Pancreas (tissue), 10 donors: ENCODE results near the gene BRI3. TPM values are rescaled to one million over a fixed set of nuclear protein-coding genes. Genes with fewer than 3 reads are reported as not detected.

ENCODE experiments used
- ATAC-seq, 4 donors: fragments of 200-7000 bp; cut with Tn5 transposase; one replicate each; pipeline versions ENCODE4 v1.8.0 to v1.9.1; 2020; ENCODE audit warnings: mild to moderate bottlenecking in 4 of 4, moderate library complexity in 4 of 4
- DNase-seq, 6 donors: peaks; one replicate each; pipeline ENCODE4 v3.0.0-alpha.2; 2020
- FAIRE-seq: peaks from 2 replicates; lab custom pipeline; 2012; peaks lifted over from hg19 to GRCh38; lab: Jason Lieb, UNC
- H3K27ac ChIP-seq, 4 donors: fragments of 200-600 bp; sonication (generic); 1 replicate in 3 of 4; 2 replicates in 1 of 4; pipeline versions ENCODE4 v1.5.0 to v1.8.0; 2020
- H3K27me3 ChIP-seq, 4 donors: fragments of 200-600 bp; one replicate each; pipeline ENCODE4 v1.8.0; 2021
- H3K36me3 ChIP-seq, 3 donors: fragments of 200-600 bp; sonication (generic) in 1 of 3; one replicate each; pipeline versions ENCODE4 v1.5.0 to v1.8.0; 2020 to 2021
- H3K4me1 ChIP-seq, 3 donors: fragments of 200-600 bp; one replicate each; pipeline ENCODE4 v1.8.0; 2021
- H3K4me3 ChIP-seq, 4 donors: fragments of 200-600 bp; sonication (generic) in 2 of 4; one replicate each; pipeline versions ENCODE4 v1.5.0 to v1.8.0; 2020 to 2021
- H3K9me3 ChIP-seq, 4 donors: fragments of 200-600 bp; one replicate each; pipeline ENCODE4 v1.8.0; 2021
- CTCF ChIP-seq, 4 donors: fragments of 200-600 bp; sonication (generic) in 3 of 4; IDR thresholded peaks; one replicate each; pipeline versions ENCODE4 v1.5.0 to v1.8.0; 2021; ENCODE audit warnings: antibody characterized with exemption in 4 of 4
- WGBS, 2 donors: extraction: QIAGEN DNeasy Blood & Tissue Kit; methylation state at CpG; one replicate each; pipeline ENCODE4 v1.1.7; 2013; 5-methylcytosine and 5-hydroxymethylcytosine counted together
- intact Hi-C, 3 donors: fragments of 100-400 bp; cut with DNase I; formaldehyde crosslinking; loops; one replicate each; pipeline versions ENCODE4 v1.11.1 to v1.14.2; 2022
- polyA plus RNA-seq, 2 donors: library from polyadenylated mRNA; stranded (reverse); fragments of 200-250 nt; gene quantifications; one replicate each; pipeline ENCODE4 v1.2.3, GENCODE V29; 2013
- total RNA-seq, 6 donors: library from RNA; stranded (reverse); fragmentation: NEBNext Ultra II Directional in 4 of 6; extraction: Animal tissue kit (Norgen Biotek cat#: 25700) in 4 of 6; gene quantifications; one replicate each; pipeline versions ENCODE4 v1.2.1 to v1.2.4, GENCODE V29; 2021 to 2023
- donor health status: healthy with polysubstance abuse.
- donor health status: DM: no; HTN: no; CAD: no; lungs with moderate emphysema.
- donor health status: DM: no; HTN: no; CAD: no.
- donor health status: control.
- donor health status: control.
- donor health status: Bipolar disorder and iron deficiency.
- donor health status: DM: yes; HTN: yes; CAD: no.
- donor health status: DM: no; HTN: no; CAD: no.
- donor health status: DM: no; HTN: no; CAD: no.
- donor health status: DM: yes; HTN: yes; CAD: no.

Gene BRI3
- total and polyA plus RNA-seq, 8 donors, result 88.0 to 122 (median 113) TPM

- DNase-seq, result peak; percentile 65 to 84 (median 76)
- peak; percentile 25 to 59 (median 38) for ATAC-seq
- Histone ChIP-seq H3K9me3 (no peaks in the 10 kb centered on the region), H3K36me3 (peaks cover 0 to 12% (median 0%) of the 10 kb centered on the region in 3 donors), H3K27me3 (no peaks in the 10 kb centered on the region), H3K4me1 (peaks cover 35 to 55% (median 41%) of the 10 kb centered on the region in 3 donors), H3K27ac (peak overlapping the region; percentile 67 to 95 (median 92)), H3K4me3 (no peak overlapping the region)
- FAIRE-seq, result no peak
- intact Hi-C loops, result no loop called here
- 58 to 60% methylated on average over 14 of the region's 14 CpGs for WGBS, 2 donors
- no peak for TF ChIP-seq CTCF (IDR thresholded peaks at IDR 0.05)
These were observed 6.0 kb downstream of the BRI3 start for GRCh38 chr7:98287486-98287959.

- intact Hi-C loops, result no loop called here
- TF ChIP-seq CTCF (IDR thresholded peaks at IDR 0.05), result no peak
- DNase-seq (peak; percentile 56 to 84 (median 66)), FAIRE-seq (no peak), ATAC-seq (peak in 2 of 4 donors; percentile 4 to 23)
- Histone ChIP-seq H3K36me3 (peaks cover 0 to 20% (median 6%) of the 10 kb centered on the region in 3 donors), H3K4me3 (no peak overlapping the region), H3K27me3 (no peaks in the 10 kb centered on the region), H3K4me1 (peaks cover 35 to 52% (median 41%) of the 10 kb centered on the region in 3 donors), H3K9me3 (no peaks in the 10 kb centered on the region), H3K27ac (peak overlapping the region; percentile 12 to 95 (median 58))
- WGBS, 2 donors, result 31 to 34% methylated on average over 12 of the region's 12 CpGs
These were observed 6.8 kb downstream of the BRI3 start for GRCh38 chr7:98288064-98288823.

GRCh38 chr7:98289333-98289875 lies 7.9 kb downstream of the BRI3 start:
- no peak for DNase-seq
- Histone ChIP-seq H3K27ac (peak overlapping the region in 1 of 4 donors; percentile 27), H3K36me3 (peaks cover 0 to 27% (median 13%) of the 10 kb centered on the region in 3 donors), H3K4me3 (no peak overlapping the region), H3K4me1 (peaks cover 31 to 43% (median 41%) of the 10 kb centered on the region in 3 donors), H3K27me3 (no peaks in the 10 kb centered on the region), H3K9me3 (no peaks in the 10 kb centered on the region)
- WGBS, 2 donors, result 86 to 92% methylated on average over 4 of the region's 4 CpGs
- ATAC-seq, result no peak
- intact Hi-C loops, result no loop called here
- FAIRE-seq, result no peak
- no peak for TF ChIP-seq CTCF (IDR thresholded peaks at IDR 0.05)

- intact Hi-C loops, result loop anchor here in 1 of 3 donors (10.0 kb wide), 1 partner anchor 113 kb away; the partner anchor contains the start of gene BAIAP2L1
- WGBS, 2 donors, result 73 to 79% methylated on average over 7 of the region's 7 CpGs
- Histone ChIP-seq H3K9me3 (no peaks in the 10 kb centered on the region), H3K27ac (no peak overlapping the region), H3K4me1 (peaks cover 8 to 22% (median 21%) of the 10 kb centered on the region in 3 donors), H3K4me3 (no peak overlapping the region), H3K36me3 (peaks cover 0 to 27% (median 13%) of the 10 kb centered on the region in 3 donors), H3K27me3 (no peaks in the 10 kb centered on the region)
- FAIRE-seq (no peak), DNase-seq (no peak), ATAC-seq (no peak)
- no peak for TF ChIP-seq CTCF (IDR thresholded peaks at IDR 0.05)
These were observed 10.2 kb downstream of the BRI3 start for GRCh38 chr7:98291717-98292116.
